Measurements from ENCODE around the gene CPNE9.

DNA sequence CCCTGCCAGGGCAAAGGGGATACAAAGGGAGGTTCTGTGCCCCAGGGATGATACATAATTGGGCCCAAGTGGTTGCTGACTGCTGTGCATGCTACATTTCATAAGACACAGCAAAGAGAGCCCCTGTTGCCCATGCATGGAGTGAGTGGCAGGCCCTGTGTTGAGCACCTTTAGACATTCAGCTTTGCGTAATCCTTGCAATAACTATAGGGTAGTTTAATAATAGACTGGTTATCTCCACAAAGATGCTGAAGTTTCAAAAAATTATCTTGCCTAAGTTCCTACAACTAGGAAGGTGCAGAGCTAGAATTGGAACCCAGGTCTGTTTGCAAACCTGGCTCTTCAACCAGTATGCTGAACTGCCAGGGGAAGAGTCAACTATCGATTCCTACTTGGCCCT lies 44.4 kb downstream of the CPNE9 start:
- TF ChIP-seq TCF12 (IDR thresholded peaks at IDR 0.05; ENCODE audit: low read depth, low read length), result no peak
- TF ChIP-seq POLR2AphosphoS5 (IDR thresholded peaks at IDR 0.05; ENCODE audit: low read depth, low read length), result no peak
